MCF 10A (cell line): ENCODE measurements around the gene ECHS1. TPM values are rescaled to one million over a fixed set of nuclear protein-coding genes. Genes with fewer than 3 reads are reported as not detected.

ENCODE experiments used
- BruUV-seq: library from RNA; stranded (reverse); fragments of 400-500 nt; replicated peaks from 2 replicates; lab custom pipeline; 2021; lab: Mats Ljungman, UMichigan
- CTCF ChIA-PET: fragments of 300-600 bp; sonication (Branson Sonifier 250); formaldehyde crosslinking; extraction: SDS; loops from one replicate; lab custom pipeline; 2021; ENCODE audit warnings: antibody characterized with exemption, inconsistent platforms; lab: Yijun Ruan, JAX
- POLR2A ChIA-PET: fragments of 300-600, 350-650 bp; sonication (Branson Sonifier 250); formaldehyde crosslinking; extraction: SDS; loops from one replicate; lab custom pipeline; 2020; ENCODE audit warnings: antibody characterized with exemption, inconsistent platforms; lab: Yijun Ruan, JAX
- DNase-seq: peaks from one replicate; pipeline ENCODE4 v3.0.0-alpha.2; 2018; ENCODE audit not compliant: unreplicated experiment
- H3K27ac Mint-ChIP-seq: one replicate; pipeline ENCODE4 v1.8.0; 2022; ENCODE audit warnings: mild to moderate bottlenecking, low read depth, mixed read lengths; ENCODE audit not compliant: unreplicated experiment
- H3K27me3 Mint-ChIP-seq: one replicate; pipeline ENCODE4 v1.8.0; 2022; ENCODE audit warnings: mixed read lengths; ENCODE audit not compliant: insufficient read depth, unreplicated experiment
- H3K36me3 Mint-ChIP-seq: one replicate; pipeline ENCODE4 v1.8.0; 2022; ENCODE audit warnings: mild to moderate bottlenecking, moderate library complexity, mixed read lengths; ENCODE audit not compliant: insufficient read depth, unreplicated experiment
- H3K4me1 Mint-ChIP-seq: one replicate; pipeline ENCODE4 v1.8.0; 2022; ENCODE audit warnings: mixed read lengths; ENCODE audit not compliant: insufficient read depth, unreplicated experiment
- H3K4me3 Mint-ChIP-seq: one replicate; pipeline ENCODE4 v1.8.0; 2022; ENCODE audit warnings: mild to moderate bottlenecking, moderate library complexity, mixed read lengths; ENCODE audit not compliant: unreplicated experiment
- H3K9me3 Mint-ChIP-seq: one replicate; pipeline ENCODE4 v1.8.0; 2022; ENCODE audit warnings: mixed read lengths; ENCODE audit not compliant: unreplicated experiment
- intact Hi-C: fragments of 100-400 bp; cut with micrococcal nuclease; formaldehyde crosslinking; loops from 2 replicates; pipeline ENCODE4 v1.14.1; 2022
- total RNA-seq: library from RNA; stranded (reverse); gene quantifications from 2 replicates; pipeline ENCODE4 v1.2.3, GENCODE V29; 2022
- TF ChIP-seq, protein P1 (sequence below): fragments of 200-600 bp; IDR thresholded peaks from one replicate; pipeline ENCODE4 v1.8.0; 2022; ENCODE audit warnings: antibody characterized with exemption, mild to moderate bottlenecking; ENCODE audit not compliant: unreplicated experiment

Gene ECHS1
- total RNA-seq, 1 experiment from 2014 or later: 82.7 TPM

DNA sequence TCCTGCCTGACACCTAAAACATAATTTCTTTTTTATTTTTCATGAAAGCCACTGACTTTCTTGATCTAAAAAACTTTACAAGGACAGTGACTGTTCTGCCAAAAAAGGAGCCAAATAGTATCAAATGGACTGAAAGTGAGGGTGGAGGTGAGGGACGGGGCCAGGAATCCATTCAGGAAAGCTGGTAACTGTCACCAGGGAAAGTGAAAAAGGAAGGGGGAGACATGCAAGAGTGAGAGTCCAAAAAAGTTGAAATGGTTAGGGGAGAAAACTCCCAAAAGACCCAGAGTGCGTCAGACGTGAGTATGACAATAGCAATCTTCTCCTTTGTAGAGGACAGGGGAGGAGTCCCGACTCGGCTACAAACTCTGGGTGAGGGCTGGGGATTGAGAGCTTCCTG is 28.9 kb downstream of the ECHS1 start:
- H3K27ac Mint-ChIP-seq: no peak overlapping the region

DNA sequence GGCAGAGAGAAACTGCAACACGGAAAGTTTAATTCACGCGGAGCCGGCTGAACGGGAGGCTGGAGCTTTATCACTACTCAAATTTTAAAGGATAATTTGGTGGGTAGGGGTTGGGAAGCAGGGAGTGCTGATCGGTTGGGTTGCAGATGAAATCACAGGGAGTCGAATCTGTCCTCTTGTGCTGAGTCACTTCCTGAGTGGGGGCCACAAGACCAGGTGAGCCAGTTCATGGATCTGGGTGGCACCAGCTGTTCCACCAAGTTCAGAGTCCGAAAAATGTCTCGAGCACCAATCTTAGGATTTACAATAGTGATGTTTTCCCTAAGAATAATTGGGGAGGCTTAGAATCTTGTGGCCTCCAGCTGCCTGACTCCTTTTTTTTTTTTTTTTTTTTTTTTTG is 29.6 kb downstream of the ECHS1 start:
- no peaks in the 10 kb centered on the region for H3K9me3 Mint-ChIP-seq
- H3K4me1 Mint-ChIP-seq: no peaks in the 10 kb centered on the region
- POLR2A ChIA-PET: no interaction called here
- peaks cover 10% of the 10 kb centered on the region for H3K36me3 Mint-ChIP-seq
- TF ChIP-seq, protein P1, sequence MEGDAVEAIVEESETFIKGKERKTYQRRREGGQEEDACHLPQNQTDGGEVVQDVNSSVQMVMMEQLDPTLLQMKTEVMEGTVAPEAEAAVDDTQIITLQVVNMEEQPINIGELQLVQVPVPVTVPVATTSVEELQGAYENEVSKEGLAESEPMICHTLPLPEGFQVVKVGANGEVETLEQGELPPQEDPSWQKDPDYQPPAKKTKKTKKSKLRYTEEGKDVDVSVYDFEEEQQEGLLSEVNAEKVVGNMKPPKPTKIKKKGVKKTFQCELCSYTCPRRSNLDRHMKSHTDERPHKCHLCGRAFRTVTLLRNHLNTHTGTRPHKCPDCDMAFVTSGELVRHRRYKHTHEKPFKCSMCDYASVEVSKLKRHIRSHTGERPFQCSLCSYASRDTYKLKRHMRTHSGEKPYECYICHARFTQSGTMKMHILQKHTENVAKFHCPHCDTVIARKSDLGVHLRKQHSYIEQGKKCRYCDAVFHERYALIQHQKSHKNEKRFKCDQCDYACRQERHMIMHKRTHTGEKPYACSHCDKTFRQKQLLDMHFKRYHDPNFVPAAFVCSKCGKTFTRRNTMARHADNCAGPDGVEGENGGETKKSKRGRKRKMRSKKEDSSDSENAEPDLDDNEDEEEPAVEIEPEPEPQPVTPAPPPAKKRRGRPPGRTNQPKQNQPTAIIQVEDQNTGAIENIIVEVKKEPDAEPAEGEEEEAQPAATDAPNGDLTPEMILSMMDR: no peak
- no peak overlapping the region for H3K4me3 Mint-ChIP-seq
- no peak overlapping the region for H3K27ac Mint-ChIP-seq
- H3K27me3 Mint-ChIP-seq: no peaks in the 10 kb centered on the region
- DNase-seq: no peak
- no TSS peak for BruUV-seq
- CTCF ChIA-PET: interaction anchor here (0.6 to 2.1 kb wide), 2 partner anchors 14 to 516 kb away, joined by 5 to 10 read pairs; no protein-coding TSS in a partner anchor
- intact Hi-C loops: no loop called here

More for the DNA sequence above, 28.9 kb downstream of the ECHS1 start:
- TF ChIP-seq, protein P1: no peak
- H3K9me3 Mint-ChIP-seq: no peaks in the 10 kb centered on the region
- peaks cover 4% of the 10 kb centered on the region for H3K4me1 Mint-ChIP-seq
- DNase-seq: no peak
- no TSS peak for BruUV-seq
- ChIA-PET POLR2A (no interaction called here), CTCF (interaction anchor here (0.6 to 2.1 kb wide), 3 partner anchors 11 to 517 kb away, joined by 4 to 10 read pairs (median 5); no protein-coding TSS in a partner anchor)
- no peaks in the 10 kb centered on the region for H3K27me3 Mint-ChIP-seq
- H3K36me3 Mint-ChIP-seq: peaks cover 10% of the 10 kb centered on the region
- intact Hi-C loops: no loop called here
- no peak overlapping the region for H3K4me3 Mint-ChIP-seq

DNA sequence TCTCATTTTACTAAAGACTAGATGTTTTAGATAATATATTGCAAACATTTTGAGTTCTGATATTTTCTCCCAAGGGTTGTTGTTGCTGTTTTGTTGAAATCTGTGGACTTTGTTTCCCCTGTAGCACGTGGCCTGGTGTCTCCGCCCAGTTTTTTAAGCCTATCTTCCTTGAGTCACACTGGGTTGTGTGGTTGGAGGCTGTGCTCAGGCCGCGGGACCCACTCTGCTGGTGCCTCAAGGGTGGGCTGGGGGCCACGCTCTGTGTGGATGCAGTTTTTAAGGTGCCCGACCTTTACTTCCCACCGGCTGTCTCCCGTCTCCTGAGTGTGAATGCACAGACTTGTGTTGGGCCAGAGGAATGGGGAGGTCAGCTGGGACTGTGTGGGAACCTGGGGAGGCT is 30.2 kb downstream of the ECHS1 start:
- Mint-ChIP-seq H3K4me1 (no peaks in the 10 kb centered on the region), H3K27me3 (no peaks in the 10 kb centered on the region), H3K9me3 (no peaks in the 10 kb centered on the region), H3K27ac (no peak overlapping the region), H3K4me3 (no peak overlapping the region), H3K36me3 (peaks cover 10% of the 10 kb centered on the region)
- TF ChIP-seq, protein P1: no peak
- CTCF ChIA-PET: no interaction called here
- no TSS peak for BruUV-seq
- DNase-seq: no peak
- POLR2A ChIA-PET: no interaction called here
- intact Hi-C loops: no loop called here

DNA sequence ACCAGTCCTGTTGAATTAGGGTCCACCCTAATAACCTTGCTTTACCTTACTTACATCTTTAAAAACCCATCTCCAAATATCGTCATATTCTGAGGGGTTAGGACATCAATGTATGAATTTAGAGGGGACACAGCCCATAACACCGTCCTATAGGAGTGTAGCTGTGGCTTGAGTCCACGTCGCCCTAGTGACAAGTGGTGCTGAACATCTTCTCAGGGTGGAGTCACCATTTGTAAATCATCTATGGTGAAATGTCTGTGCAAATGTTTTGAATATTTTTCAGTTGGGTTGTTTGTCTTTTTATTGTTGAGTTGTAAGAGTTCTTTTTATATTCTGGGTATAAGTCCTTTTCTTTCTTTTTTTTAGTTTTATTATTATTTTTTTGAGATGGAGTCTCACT is 31.2 kb downstream of the ECHS1 start:
- Mint-ChIP-seq H3K27me3 (no peaks in the 10 kb centered on the region), H3K36me3 (peaks cover 10% of the 10 kb centered on the region), H3K27ac (no peak overlapping the region), H3K4me3 (no peak overlapping the region), H3K4me1 (no peaks in the 10 kb centered on the region), H3K9me3 (no peaks in the 10 kb centered on the region)
- intact Hi-C loops: no loop called here
- ChIA-PET CTCF (interaction anchor here (2.1 kb wide), 1 partner anchor 12 kb away, joined by 9 read pairs; no protein-coding TSS in a partner anchor), POLR2A (no interaction called here)
- TF ChIP-seq, protein P1: no peak
- no peak for DNase-seq
- no TSS peak for BruUV-seq
